ENCODE data around the gene DPP10.

DPP10 gene

DNA sequence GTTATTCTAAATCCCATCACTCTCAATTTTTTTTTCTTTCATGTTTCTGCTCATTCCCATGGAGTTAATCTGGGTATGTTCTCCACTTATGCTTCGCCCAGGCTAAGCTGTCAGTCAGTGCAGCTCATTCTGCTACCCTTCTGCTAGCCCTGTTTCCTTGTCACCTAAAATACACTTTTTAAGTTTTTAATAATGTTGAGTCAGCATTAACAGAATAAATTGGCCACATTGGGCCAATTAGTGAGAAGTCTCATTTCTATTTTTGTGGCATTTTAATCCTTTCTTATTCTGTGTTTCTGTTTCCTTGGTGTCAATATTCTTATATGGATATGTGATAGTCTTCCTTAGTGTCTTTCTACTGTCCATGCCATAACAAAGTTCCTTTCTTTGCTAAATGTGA is 1126.2 kb downstream of the DPP10 start:
- DNase-seq (ENCODE audit: low spot score), result no peak

DNA sequence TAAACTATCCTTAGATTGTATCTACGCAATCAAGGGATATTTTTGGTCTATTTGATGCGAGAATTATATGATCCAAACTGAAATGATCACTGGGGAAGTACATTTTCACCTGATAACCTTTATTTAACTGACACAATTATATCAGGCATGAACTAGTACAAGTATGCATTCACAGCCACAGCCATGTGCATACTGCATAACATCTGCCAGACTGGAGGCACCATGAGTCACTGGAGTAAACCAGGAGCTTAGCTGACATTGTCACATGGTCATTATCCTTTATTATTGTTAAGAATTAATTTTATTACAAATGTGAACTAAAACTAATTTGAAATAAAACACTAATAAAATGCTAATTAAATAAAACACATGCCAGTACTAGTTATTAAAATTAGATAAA is 1127.1 kb downstream of the DPP10 start:
- no peak for DNase-seq (ENCODE audit: low spot score)

DNA sequence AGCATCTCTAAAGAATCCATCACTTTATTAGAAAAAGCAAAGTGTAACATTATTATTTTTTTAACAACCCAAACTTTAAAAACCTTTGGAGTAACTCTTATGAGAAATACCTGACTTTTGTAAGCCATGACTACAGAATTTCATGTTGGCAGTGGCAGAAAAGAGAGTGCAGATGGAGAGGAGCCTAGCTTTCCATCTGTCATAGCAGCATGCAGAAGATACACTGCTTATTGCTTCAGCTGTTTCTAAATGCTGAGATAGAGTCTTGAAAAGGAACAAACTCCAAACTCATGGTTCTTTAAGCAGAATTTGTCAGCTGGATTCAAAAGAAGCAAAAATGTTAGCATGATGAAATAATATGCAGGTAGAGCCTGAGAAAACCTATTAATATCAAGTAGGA is 1130.3 kb downstream of the DPP10 start:
- no peak for DNase-seq (ENCODE audit: low spot score)

DNA sequence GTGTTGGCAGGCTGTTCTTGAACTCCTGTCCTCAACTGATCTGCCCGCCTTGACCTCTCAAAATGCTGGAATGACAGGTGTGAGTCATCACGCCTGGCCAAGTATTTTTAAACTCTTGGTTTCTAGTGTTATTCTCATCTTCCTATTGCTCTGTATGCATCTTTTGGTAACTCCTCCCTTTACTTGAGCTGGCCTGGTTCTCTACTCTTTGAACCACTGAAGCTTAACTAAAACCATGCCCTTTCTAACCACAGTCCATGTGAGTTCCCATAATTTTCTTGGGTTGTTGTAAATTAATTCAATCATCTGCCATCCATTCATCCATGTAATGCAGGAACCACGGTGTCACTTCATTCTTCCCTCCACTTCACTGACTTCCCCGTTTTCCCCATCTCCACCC is 1131.3 kb downstream of the DPP10 start:
- DNase-seq (ENCODE audit: low spot score), result no peak

DNA sequence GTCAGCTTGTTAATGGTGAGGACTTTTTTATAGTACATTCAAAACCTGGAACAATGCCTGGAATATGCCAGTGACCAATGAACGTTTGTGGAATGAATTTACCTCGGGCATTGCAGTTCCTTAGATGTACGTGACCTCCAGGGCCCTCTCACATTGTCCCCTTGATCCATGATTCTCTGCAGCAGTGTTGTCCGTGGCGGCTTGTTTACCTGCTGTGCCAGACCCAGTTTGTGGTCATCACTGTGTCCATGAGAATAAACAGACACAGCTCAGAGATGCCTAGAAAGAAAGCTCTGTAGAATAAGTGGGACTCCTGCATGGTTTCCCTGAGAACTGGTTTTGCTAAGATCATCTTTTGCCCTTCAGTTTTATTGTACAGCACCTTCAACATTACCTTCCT is 1132.2 kb downstream of the DPP10 start:
- no peak for DNase-seq (ENCODE audit: low spot score)

- no peak for DNase-seq (ENCODE audit: low spot score)
These were observed 1138.3 kb downstream of the DPP10 start for GRCh38 chr2:115580784-115581183.

DNA sequence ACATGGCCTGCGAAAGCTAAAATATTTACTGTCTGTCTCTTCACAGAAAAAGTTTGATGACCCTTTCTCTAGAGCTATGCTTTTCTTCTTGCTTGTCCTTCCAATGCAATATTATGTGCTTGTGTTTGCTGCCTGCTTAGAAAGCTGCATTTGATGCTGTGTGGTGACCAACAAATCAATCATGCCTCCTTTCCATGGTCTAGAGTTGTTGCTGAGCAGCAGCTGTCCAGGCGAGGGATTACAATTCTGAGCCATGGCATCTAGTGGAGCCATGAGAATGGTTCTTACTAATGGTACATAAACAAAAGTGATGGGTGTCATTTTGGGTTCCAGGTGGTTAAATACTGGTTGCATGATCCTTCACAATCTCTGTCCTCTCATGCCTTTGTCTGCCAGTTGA is 1142.1 kb downstream of the DPP10 start:
- DNase-seq (ENCODE audit: low spot score), result no peak

DNA sequence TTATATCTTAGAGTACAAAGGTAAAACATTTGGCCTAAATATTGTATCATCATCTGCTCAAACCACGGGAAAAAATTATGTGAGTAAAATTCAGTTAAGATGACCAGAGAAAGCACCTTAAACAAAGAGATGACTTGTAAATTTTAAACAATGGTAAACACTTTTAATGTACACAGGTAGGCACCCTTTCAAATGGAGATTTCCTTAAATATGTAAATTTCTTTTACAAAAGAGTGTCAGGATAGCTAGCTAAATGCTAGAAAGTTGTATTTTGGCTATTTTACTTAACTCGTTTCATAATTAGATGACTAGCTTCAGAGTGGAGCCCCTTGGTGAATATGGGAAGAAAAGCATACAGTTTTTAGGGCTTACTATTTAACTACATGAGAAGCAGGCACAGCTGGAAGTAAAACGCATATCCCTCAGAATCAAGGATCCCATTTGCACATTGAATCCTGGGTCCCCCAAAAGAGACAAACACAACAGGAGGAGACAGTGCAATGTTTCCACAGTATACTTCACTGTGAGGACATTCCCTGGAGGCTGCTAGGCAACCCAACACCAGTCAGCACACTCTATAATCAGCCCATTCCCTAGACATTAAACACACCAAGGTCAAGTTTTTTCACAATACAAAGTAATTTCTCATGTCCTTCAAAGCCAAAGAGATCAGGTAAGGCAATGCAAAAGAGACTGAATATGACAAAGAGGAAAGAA is 1154.4 kb downstream of the DPP10 start:
- DNase-seq (ENCODE audit: low spot score), result no peak

- DNase-seq (ENCODE audit: low spot score), result no peak
These were observed 1160.8 kb downstream of the DPP10 start for GRCh38 chr2:115603285-115603684.

GRCh38 chr2:115606350-115606749 is 1163.9 kb downstream of the DPP10 start:
- no peak for DNase-seq (ENCODE audit: low spot score)

DNA sequence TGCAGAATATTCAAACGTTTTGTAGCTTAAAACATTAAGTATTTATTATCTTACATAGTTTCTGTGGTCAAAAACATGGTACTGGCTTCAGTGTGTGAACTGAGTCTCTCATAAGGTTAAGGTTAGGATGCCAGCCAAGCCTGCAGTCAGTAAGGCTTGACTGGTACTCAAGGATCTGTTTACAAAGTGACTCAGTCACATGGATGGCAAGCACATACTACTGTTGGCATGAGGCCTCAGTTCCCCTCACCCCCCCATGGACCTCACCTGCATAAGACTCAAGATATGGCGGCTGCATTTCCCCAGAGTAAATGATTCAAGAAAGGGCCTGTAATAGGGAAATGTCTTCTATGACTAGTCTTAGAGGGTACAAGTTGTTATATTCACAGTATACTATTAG is 1167.5 kb downstream of the DPP10 start:
- DNase-seq (ENCODE audit: low spot score), result no peak

DNA sequence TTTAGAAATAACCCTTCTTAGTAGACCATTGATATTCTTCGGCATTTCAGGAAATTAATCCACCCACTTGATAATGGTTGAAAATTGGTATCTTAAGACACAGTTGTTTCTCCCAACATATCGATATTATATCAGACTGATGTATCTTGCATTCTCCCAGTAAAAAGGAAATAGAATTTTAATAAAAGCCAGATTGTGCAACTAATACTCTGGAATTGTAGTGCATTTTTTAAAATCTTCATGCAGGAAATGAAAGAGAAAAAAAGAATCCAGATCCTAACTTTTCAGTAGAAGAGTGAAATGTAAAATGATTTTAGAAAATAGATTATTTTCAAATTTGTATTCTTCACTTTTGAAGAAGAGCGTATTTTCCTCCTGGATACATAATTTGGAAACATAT is 1168.4 kb downstream of the DPP10 start:
- no peak for DNase-seq (ENCODE audit: low spot score)

GRCh38 chr2:115624332-115624731 is 1181.9 kb downstream of the DPP10 start:
- DNase-seq (ENCODE audit: low spot score), result no peak

- no peak for DNase-seq (ENCODE audit: low spot score)
These were observed 1192.1 kb downstream of the DPP10 start for GRCh38 chr2:115634578-115634977.

GRCh38 chr2:115635430-115635829 is 1193.0 kb downstream of the DPP10 start:
- DNase-seq (ENCODE audit: low spot score), result no peak

GRCh38 chr2:115649731-115650130 is 1207.3 kb downstream of the DPP10 start:
- DNase-seq (ENCODE audit: low spot score), result no peak

DNA sequence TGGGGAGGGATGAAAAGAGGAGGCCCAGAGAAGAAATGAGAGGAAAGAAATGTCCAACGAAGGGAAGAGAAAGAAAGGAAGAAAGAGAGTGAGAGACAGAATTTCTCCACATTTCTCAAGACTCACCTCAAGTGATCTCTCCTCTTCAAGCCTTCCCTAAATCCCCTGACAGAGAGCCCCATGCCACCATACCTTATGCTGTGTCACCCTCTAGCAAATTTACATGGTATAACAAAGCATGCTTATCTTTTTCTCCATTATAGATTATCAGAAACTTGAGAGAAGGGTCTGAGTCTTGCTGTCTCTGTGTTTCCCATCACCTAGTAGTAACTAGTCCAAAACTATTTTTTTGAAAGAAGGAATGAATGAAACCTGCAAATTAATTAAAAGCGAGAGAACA is 1208.4 kb downstream of the DPP10 start:
- DNase-seq (ENCODE audit: low spot score), result no peak

- DNase-seq (ENCODE audit: low spot score), result no peak
These were observed 1210.2 kb downstream of the DPP10 start for GRCh38 chr2:115652652-115653051.

DNA sequence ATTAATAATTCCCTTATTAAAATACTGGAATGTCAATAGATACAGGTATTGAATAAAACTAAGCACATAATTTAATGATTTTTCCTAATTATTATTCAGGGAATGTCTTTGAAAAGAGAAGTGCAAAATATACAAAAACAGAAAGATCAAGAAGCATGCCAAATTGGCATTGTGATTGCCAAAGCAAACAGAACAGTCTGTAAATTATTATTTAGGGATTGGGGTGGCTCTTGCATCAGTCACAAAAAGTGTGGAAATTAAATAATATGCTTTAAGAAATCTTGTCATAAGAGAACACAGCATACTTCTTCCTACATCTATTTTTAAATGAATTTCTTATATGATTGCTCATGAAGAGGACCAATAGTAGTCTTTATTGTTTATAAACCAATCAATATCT is 1211.9 kb downstream of the DPP10 start:
- no peak for DNase-seq (ENCODE audit: low spot score)

GRCh38 chr2:115678129-115678528 is 1235.7 kb downstream of the DPP10 start:
- no peak for DNase-seq (ENCODE audit: low spot score)

DNA sequence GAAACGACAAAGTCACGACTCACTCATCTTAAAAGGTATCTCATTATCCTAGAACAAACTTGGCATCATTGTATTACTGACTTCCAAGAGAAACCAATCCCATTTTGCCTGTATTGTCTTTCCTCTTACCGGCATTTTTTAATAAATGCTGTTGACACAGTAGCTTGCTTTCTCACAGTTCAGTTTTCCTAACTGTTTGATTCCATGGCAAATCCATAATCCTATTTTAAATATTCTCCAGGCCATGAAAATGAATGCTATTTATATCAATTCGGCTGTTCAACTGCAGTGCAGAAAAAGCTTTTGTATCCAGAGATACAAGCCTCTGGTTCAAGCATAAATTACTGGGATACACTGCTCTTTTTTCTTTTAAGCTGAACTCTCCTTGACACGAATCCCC is 1241.9 kb downstream of the DPP10 start:
- DNase-seq (ENCODE audit: low spot score), result no peak

DNA sequence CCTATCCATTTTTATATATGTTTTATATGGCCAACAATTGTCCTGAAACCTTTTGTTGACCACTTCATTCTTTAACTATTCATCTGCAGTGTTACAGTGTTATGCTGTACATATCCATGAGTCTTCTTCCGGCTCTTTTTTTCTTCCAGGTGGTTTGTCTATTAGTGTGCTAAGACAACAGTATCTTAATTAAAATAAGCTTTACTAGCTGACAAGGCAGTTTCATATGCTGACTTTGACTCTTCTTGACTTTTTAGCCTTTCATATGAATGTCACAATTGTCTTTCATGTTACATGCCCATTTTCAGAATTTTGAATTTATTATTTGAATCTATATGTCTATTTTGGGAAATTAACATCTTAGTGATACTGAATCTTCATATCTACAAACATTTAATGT is 1249.0 kb downstream of the DPP10 start:
- DNase-seq (ENCODE audit: low spot score), result no peak

- DNase-seq (ENCODE audit: low spot score), result no peak
These were observed 1252.2 kb downstream of the DPP10 start for GRCh38 chr2:115694651-115695050.

GRCh38 chr2:115733190-115733775 is 1290.8 kb downstream of the DPP10 start:
- no peak for DNase-seq (ENCODE audit: low spot score)

Data from COLO829 (cell line).